HG03066 (cell line): ENCODE measurements around the gene TNPO2.
A peak's percentile ranks its signal among the peaks of the same experiment; 100 is the strongest.
"Not testable (repeated sequence)": the region's sequence is repeated elsewhere in the genome, so short reads cannot be mapped to it uniquely, and the experiment has no call there.

Experiments used
- ATAC-seq: cut with Tn5 transposase; IDR thresholded peaks from one replicate; pipeline ENCODE4 v1.9.1; 2021; ENCODE audit warnings: low read depth; ENCODE audit not compliant: unreplicated experiment

TNPO2 gene

DNA sequence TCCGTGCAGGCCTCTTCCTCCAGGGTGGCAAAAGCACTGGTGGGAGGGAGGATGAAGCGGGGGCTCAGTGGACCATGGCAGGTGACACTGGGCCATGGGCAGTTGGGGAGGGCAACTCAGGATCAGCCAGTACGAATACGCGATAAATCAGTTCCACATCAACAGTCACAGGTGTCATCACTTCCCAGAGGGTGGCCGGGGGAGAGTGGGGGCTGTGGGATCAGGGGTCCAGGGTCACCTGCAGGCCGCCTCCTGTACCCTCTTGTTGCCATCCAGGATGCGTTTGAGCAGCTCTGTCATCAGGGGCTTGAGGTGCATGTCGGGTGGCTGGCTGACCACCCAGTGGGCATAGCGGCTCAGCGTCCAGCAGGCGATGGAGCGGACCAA, 17.4 kb downstream of the TNPO2 start:
- ATAC-seq, result no peak

- no peak for ATAC-seq
These were observed 17.9 kb downstream of the TNPO2 start for GRCh38 chr19:12705654-12706331.

- no peak for ATAC-seq
These were observed 18.6 kb downstream of the TNPO2 start for GRCh38 chr19:12705169-12705568.

GRCh38 chr19:12703046-12703445, 20.7 kb downstream of the TNPO2 start:
- ATAC-seq, result no peak

DNA sequence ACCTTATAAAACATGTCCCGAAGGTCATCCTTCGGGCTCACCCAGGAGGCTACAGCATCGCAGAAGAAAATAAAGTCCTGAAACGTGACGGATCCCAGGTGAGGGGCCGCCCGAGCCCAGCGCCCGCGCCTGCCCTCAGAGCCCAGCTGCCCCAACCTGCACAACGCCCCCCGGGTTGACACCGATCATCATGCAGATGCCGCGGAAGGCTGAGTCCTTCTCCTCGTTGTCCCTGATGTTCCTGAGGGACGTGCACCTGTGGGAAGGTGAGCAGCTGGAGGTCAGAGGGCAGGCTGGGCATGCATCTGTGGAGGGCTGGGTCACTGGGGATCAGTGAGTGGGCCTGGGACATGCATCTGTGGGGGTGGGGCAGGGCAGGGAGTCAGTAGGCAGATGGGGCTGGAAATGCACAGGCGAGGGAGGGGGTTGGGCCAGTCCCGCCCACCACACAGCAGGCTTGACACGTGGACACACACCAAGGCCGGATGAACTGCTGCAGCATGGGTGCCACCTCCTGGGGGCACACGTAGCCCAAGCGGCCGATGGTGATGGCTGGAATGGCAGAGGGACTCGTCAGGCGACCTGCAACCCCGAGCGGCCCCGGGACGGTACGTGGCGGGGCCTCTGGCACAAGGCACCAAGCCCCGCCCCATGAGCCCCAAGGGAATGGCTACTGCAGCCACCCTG, 22.0 kb downstream of the TNPO2 start:
- no peak for ATAC-seq

DNA sequence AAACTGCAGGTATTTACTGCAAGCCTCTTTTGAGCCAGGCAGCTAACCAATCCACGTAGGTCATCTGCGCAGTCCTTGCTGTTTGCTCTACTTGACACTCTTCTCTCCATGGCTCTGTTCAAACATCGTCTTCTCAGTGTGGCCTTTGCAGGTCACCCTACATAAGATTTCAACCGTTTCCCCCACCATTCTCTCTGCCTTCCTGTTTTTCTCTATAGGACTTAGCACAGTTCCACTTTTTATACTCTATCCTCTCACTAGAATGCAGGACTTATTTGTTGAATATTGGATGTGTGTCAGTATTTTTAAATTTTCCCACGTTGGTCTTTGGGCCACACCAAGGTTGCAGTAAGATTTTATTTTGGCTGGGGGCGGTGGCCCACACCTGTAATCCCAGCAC, 25.6 kb downstream of the TNPO2 start:
- ATAC-seq, result no peak

GRCh38 chr19:12697425-12697824, 26.3 kb downstream of the TNPO2 start:
- ATAC-seq, result not testable (repeated sequence)

DNA sequence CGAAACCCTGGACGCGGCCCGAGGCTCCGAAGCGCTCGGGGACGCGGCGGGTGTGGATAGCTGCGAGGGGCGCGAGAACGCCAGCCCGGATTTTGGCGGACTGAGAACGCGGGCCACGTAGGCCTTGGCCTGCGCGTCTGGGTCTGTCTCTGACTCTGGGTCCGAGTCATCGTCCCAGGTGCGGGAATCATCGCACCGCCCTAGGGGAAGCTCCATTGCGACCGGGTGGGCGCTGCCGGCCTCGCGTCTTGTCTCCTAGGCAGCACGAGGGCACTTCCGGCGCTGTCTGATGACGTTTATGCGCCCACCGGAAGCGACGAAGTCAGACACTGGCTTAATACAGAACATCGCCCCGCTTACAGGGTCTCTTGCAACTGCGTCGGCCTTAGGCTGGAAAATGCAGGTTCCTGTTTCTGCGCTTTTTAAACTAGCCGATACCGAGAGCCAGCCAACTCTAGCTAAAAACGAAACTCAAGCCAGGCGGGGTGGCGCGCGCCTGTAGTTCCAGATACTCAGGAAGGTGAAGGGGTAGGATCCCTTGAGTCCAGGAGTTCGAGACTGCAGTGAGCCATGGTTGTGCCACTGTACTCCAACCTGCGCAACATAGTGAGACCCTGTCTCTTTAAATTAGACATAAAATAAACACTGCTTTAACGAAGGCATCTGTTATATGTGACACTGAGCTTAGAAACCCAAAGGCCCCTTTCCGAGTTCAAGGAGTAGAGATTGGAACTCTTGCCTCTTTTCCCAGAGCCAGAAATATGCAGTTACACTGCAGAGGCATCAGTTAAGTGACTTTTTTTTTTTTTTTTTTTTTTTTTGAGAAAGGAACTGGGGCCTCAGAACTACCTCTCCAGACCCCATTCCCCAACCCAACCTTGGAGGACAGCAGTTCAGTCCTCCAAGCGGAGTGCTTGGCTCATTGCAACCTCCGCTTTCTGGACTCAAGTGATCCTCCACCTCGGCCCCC, 27.1 kb downstream of the TNPO2 start, which contains the start of gene FBXW9:
FBXW9 (minus strand) TSS at position 266 of the 970 bp plus-strand sequence; CDS start at position 216, 50 bp downstream.
- ATAC-seq, result peak; percentile 87

DNA sequence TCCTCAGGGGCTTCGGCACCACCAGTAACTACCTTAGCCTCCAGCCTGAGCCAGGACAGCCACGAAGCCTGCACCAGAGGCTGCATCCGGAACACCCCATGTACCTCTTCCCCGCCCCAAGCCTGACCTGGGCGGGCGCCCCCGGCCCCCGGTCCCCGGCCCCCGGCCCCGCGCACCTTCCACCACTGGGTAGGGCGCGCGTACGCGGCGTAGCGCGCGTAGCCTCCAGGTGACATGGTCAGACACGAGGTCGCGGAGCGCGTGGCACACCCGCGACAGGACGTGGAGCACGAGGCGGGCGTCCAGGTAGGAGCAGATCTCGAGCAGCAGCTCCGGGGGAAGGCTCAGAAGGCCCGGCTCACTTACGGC, 27.8 kb downstream of the TNPO2 start:
- ATAC-seq, result no peak

GRCh38 chr19:12695514-12695913, 28.2 kb downstream of the TNPO2 start:
- no peak for ATAC-seq

DNA sequence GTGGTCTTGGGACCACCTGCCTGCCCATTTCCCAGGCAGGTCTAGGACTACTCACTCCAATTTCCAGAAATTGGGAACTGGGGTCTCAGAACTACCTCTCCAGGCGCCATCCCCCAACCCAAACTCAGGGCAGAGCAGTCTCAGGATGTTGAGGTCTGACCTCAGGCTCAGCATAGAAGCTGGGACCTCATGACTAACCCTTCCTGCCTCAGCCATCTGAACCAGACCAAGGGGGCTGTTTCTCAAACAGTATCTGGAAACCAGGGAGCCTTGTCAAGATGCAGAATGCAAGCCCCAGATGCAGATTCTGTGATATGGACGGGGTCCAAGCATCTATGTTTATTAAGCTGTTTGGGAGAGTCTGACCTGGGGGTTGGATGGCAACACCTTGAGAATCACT, 28.6 kb downstream of the TNPO2 start:
- no peak for ATAC-seq

GRCh38 chr19:12694641-12695040, 29.1 kb downstream of the TNPO2 start:
- ATAC-seq, result no peak

DNA sequence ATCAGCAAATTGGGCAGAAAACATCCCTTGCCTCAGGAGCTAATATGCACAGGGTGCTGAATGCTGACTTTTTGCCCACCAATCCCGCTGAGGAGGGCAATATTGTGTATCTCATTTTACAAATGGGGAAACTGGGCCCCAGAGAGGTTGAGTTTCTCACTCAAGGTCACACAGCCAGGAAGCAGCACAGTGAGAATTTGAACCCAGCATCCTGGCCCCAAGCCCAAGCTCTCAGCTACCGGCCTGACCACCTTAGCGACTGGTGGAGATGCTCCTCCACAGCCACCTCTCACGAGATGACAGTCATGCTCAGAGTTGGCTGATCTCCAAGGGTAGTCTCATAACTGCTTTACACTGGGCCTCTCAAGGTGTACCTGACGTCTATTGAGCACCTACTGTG, 30.8 kb downstream of the TNPO2 start:
- ATAC-seq, result no peak

DNA sequence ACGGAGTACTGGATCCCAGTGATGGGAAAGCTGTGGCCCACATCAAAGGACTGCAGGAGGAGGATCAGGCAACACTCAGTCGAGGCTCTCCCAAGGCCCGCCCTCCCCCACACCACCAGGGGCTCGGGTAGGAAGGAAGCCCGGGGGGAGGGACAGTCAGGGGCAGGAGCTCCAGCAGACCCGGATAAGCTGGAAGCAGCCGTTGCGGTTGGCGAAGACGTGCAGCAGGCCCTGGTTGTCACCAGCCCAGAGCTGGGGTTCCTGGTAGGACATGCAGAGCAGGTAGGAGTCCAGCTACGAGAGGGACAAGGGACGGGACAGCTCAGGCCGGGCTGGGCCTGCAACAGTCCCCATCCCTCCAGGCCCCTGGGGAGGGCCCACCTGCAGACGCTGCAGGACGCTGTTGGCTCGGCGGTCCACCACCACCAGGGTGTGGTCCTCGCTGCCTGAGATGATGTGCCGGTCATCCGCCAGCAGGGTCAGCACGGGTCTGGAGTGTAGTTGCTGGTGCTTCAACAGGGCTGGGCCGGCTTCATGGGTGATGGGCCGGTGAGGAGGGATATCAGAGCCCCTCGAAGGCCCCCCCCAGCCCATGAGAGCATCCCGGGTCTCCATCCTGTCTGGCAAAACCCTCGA, 34.0 kb downstream of the TNPO2 start:
- no peak for ATAC-seq

DNA sequence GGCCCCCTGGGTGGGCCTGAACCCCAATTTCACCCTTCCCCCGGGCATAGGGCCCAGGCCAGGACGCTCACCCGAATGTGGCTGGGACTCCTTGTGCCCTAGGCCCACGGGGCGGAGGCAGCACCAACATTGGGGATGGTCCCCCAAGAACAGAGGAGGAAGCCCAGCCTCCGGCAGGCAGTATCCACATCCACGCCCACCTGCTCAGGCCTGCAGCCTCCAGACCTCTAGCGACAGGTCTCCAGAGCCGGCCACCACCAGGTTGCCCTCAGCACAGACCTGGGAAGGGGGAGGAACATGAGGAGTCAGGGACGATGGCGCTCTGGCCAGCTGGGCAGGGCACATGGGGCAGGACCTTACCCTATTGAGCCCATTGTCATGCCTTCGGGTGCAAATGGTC, 34.7 kb downstream of the TNPO2 start:
- no peak for ATAC-seq

GRCh38 chr19:12687496-12688196, 36.1 kb downstream of the TNPO2 start, which contains the start of gene GNG14:
Gene GNG14, plus strand, starts transcription at chr19:12687998. Its CDS starts 51 bp downstream, at chr19:12688049.
- no peak for ATAC-seq

GRCh38 chr19:12685831-12686230, 37.9 kb downstream of the TNPO2 start:
- no peak for ATAC-seq

- peak; percentile 79 for ATAC-seq
These were observed 42.4 kb downstream of the TNPO2 start, which contains the start of gene DHPS for GRCh38 chr19:12681074-12681987. Gene DHPS, minus strand, starts transcription at chr19:12681880. Its CDS starts 114 bp downstream, at chr19:12681766.

- ATAC-seq, result no peak
These were observed 43.7 kb downstream of the TNPO2 start for GRCh38 chr19:12680034-12680433.
